GM10248 (cell line): ENCODE data around the gene HPS4.

ENCODE experiments used
- CTCF ChIA-PET: fragments of 300-600 bp; sonication (Branson Sonifier 250); formaldehyde crosslinking; extraction: SDS; loops from one replicate; lab custom pipeline; 2021; ENCODE audit warnings: antibody characterized with exemption; lab: Yijun Ruan, JAX
- POLR2A ChIA-PET: fragments of 350-650 bp; sonication (Branson Sonifier 250); formaldehyde crosslinking; extraction: SDS; loops from one replicate; lab custom pipeline; 2020; ENCODE audit warnings: antibody characterized with exemption; lab: Yijun Ruan, JAX
- DNase-seq: peaks from one replicate; pipeline ENCODE4 v3.0.0; 2012; ENCODE audit errors: extremely low spot score
- TF ChIP-seq, protein P1 (sequence below): IDR thresholded peaks from 2 replicates; pipeline ENCODE4 v1.5.1; 2012; ENCODE audit warnings: mild to moderate bottlenecking, low read depth; ENCODE audit errors: extremely low read depth, missing control alignments, control extremely low read depth

HPS4 gene

GRCh38 chr22:26431261-26431995 lies 52.2 kb downstream of the HPS4 start:
- peak; percentile 53 for DNase-seq
- TF ChIP-seq, protein P1, sequence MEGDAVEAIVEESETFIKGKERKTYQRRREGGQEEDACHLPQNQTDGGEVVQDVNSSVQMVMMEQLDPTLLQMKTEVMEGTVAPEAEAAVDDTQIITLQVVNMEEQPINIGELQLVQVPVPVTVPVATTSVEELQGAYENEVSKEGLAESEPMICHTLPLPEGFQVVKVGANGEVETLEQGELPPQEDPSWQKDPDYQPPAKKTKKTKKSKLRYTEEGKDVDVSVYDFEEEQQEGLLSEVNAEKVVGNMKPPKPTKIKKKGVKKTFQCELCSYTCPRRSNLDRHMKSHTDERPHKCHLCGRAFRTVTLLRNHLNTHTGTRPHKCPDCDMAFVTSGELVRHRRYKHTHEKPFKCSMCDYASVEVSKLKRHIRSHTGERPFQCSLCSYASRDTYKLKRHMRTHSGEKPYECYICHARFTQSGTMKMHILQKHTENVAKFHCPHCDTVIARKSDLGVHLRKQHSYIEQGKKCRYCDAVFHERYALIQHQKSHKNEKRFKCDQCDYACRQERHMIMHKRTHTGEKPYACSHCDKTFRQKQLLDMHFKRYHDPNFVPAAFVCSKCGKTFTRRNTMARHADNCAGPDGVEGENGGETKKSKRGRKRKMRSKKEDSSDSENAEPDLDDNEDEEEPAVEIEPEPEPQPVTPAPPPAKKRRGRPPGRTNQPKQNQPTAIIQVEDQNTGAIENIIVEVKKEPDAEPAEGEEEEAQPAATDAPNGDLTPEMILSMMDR = no peak
- ChIA-PET CTCF (interaction anchor here (1.0 to 2.4 kb wide), 9 partner anchors 9 to 234 kb away, joined by 3 to 9 read pairs (median 3); no protein-coding TSS in a partner anchor), POLR2A (no interaction called here)

DNA sequence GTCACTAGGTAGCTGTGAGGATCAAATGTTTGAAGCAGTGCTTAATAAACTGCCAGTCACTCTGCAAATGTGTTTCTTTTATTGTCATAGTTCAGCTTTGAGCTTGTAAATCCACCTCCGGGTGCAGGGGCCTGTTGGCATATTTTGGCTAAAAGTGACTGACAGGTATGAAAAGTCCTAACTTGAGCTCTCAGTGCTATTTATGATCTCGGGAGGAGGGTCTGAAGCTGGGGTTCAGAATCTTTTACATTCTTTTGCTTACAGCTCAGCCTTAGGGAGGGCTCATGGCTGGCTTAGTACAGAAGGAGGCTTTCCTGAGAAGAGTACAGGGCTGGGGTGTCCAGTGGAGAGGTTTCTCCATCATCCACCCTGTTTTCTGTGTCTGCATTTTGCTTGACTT lies 53.0 kb downstream of the HPS4 start:
- POLR2A ChIA-PET = no interaction called here
- no peak for DNase-seq
- TF ChIP-seq, protein P1 = no peak
- CTCF ChIA-PET = interaction anchor here (1.0 to 2.4 kb wide), 9 partner anchors 10 to 235 kb away, joined by 3 to 9 read pairs (median 3); no protein-coding TSS in a partner anchor

- POLR2A ChIA-PET = interaction anchor here (0.7 kb wide), 1 partner anchor 54 kb away, joined by 3 read pairs; the partner anchor contains the start of genes HPS4 and SRRD
Observed at GRCh38 chr22:26429458-26430286, 53.9 kb downstream of the HPS4 start.

DNA sequence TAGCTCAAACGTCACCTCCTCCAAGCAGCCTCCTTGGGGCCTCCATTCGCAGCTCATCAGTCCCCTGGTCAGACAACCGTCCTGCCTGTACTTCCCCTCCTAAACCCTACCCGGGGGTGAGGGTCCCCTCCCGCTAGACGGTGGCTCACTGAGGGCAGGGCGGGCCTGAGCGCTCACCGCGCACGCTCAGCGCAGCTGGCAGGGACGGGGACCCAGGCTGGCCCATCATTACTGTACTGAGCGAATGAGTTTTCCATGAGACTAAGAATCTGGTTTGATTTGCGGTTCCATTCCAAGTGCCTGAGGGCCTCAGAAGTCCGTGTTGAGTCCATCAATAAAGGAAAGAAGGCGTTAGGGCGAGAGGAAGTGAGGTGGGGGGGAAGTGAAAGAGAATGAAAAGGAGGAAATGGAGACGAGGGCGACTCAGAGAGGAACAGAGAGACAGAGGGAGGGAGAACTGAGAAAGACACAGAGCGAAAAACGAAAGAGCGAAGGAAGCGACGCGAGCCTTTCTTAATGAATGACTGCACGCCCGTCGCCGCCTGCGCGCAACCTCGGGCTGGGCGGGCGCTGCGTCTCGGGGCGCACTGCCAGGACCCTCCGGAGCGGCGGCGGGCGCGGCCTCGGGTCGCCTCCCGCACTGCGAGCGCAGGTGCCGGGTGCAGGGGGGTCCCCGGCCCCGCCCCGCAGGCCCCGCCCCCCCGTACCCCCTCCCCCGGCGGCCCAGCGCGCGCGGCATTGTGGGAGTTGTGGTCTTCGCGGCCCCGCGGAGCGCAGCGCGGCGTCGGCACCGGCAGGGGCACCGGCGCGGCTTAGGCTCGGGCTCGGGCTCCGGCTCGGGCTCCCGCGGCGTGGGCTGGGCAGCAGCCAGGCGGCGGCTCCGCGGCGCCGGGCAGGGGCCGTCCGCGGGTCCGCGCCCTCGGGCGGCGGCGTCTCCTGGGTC lies 54.8 kb downstream of the HPS4 start, which contains the start of gene ASPHD2:
Gene ASPHD2, plus strand, starts transcription at position 746 of the 943 bp plus-strand sequence. CDS start 4,356 bp downstream, outside the sequence.
- ChIA-PET CTCF (interaction anchor here (1.0 kb wide), 1 partner anchor 74 kb away, joined by 3 read pairs; no protein-coding TSS in a partner anchor), POLR2A (interaction anchor here (0.7 kb wide), 1 partner anchor 55 kb away, joined by 3 read pairs; the partner anchor contains the start of genes HPS4 and SRRD)
- TF ChIP-seq, protein P1 = no peak
- peak; percentile 87 for DNase-seq

More at GRCh38 chr22:26429458-26430286, 53.9 kb downstream of the HPS4 start:
- CTCF ChIA-PET = interaction anchor here (0.9 to 2.4 kb wide), 5 partner anchors 10 to 65 kb away, joined by 3 to 9 read pairs (median 5); no protein-coding TSS in a partner anchor
- DNase-seq = peak; percentile 32
- TF ChIP-seq, protein P1 = no peak

DNA sequence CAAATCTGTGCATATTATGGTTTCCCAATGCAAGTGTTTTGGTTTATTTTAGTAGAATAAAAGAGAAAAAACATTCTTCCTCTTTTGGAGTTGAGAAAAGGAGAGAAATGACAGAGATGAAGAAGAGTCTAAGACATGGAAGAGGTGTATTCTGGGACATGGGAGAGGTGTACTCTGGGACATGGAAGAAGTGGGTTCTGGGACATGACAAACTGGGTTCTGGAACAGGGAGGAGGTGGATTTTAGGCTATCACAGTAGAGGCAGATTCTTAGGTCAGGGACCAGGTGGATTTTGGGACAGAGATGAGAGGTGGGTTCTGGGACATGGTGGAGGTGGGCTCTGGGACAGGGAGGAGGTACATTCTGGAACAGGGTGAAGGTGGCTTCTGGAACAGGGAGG lies 56.7 kb downstream of the HPS4 start:
- DNase-seq = no peak
- ChIA-PET POLR2A (no interaction called here), CTCF (no interaction called here)
- TF ChIP-seq, protein P1 = no peak
